GM21723 (cell line): Measurements from ENCODE around the gene RASD2.

Experiments used
- ATAC-seq: cut with Tn5 transposase; IDR thresholded peaks from one replicate; pipeline ENCODE4 v1.9.1; 2021; ENCODE audit warnings: mild to moderate bottlenecking, moderate library complexity; ENCODE audit not compliant: unreplicated experiment

Gene RASD2

DNA sequence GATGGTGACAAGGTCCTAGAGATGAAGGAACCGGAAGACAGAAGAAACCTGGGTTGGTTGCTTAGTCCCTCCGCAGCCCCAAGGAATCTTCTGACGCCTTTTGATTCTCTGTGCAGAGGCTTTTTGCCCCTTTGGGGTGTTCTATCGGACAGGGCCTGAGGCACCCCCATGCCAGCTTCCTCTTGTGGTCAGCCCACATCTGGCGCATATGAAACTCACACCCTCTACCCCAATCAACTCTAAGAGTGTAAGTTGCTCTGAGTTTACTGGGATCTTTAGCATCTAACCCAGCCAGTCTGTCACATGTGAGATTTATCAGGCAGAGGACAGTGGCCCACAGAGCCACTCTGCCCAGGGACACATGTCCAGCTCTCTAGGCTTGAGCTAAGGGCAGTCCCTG is 17.4 kb downstream of the RASD2 start:
- ATAC-seq: no peak

GRCh38 chr22:35558719-35559118 is 18.1 kb downstream of the RASD2 start:
- ATAC-seq: no peak

DNA sequence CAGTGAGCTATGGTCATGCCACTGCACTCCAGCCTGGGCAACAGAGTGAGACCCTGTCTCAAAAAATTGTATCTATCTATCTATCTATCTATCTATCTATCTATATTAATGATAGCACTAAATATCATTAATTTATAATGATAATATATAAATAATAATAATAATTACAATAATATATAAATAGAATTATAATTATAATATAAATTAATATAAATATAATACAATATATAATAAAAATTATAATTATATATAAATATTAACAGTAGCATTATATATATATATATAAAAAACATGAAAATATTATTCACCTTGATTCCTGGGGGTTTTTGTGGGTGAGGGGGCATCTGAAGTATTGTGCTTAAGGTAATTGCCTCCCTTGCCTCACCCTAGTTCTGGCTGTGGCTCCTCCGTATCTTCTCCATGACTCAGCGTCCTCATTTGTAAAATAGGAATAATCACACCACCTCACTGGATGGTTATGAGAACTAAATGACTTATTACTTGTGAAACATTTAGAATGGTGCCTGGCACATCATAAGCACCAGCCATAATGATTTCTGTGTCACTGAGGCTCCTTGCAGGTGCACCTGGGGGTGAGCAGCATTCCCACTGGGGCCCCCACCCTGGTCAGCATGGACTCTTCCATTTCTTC is 18.8 kb downstream of the RASD2 start:
- no peak for ATAC-seq

- no peak for ATAC-seq
Measured at GRCh38 chr22:35560366-35560765, 19.7 kb downstream of the RASD2 start.

GRCh38 chr22:35560824-35561223 is 20.2 kb downstream of the RASD2 start:
- ATAC-seq: no peak

GRCh38 chr22:35561796-35562526 is 21.3 kb downstream of the RASD2 start:
- no peak for ATAC-seq

- ATAC-seq: no peak
Measured at GRCh38 chr22:35563211-35563610, 22.6 kb downstream of the RASD2 start.

GRCh38 chr22:35564975-35565867 is 24.6 kb downstream of the RASD2 start:
- ATAC-seq: no peak

DNA sequence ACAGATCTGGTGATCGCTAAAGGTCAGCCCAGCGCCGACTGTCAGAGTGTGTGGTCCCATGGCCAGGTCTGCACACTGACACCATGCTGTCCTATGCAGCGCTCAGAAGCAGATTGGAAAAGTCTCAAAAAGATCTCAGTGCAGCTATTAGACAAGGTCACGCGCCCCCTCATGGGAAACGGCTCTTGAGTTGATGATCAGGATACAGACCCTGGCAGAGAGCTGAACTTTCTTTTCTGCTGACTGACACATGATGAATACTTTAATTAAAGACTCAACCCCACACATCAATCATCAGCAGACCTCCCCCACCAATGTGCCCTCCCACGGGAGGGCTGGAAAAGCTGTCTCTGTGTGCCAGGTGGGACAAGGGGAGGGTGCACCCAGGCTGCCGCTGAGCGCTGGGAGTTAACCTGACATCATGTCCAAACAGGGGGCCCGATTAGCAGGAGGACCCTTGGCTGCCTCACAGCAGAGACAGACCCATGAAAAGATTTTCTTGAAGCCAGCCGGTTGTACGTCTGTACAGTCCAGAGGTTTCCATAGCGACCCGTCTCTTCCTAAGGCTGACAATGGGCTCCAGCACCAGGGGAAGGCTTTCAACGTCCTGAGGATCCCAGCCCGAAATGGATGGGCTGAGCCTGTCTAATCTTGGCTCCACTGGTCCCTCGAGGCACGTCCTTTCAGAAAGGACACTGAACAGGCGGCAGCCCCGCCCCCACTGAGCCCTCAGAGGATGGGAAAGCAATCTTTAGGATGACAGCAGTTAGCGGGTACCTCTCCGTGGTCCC is 26.9 kb downstream of the RASD2 start:
- no peak for ATAC-seq

DNA sequence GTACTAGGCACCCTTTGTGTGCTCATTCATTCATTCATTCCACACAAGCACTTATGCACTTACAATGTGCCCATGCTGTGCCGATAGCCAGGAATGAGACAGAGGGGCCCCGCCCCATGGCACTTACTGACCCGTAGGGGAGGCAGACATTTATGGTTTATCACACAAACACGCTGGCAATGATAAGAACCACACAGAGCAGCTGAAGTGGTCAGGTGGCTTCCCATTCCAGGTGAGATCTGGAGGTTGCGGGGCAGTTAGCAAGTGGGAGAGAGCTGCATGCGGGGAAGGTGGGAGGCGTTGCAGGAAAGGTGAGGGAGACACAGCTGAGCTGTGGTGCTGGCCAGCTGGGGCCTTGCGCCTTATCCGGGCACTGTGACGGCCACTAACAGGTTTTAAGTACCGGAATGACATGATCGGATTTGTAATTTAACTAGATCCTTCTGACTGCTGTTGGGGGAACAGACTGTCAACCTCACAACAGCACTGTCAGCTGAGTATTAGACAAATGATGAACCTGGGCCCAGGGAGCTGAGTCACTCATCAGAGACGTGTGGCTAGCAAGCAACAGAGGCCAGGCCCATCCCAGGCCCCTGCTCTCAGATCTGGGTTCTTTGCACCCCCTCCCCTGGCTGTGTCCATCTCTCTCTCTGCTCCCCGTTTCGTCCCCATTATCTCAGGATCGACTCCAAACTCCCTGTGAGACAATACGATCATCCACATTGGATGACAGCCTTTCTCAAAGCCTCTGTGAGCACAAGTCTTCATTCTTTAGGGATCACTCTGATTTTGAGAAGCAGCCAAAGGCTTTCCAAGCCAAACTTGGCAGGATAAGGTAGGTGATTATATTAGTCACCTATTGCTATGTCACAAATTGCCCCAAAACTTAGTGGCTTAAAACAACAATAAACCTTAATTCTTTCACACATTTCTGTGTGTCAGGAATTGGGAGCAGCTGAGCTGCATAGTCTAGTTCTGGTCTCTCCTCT is 28.4 kb downstream of the RASD2 start:
- no peak for ATAC-seq

GRCh38 chr22:35569916-35570315 is 29.3 kb downstream of the RASD2 start:
- ATAC-seq: no peak

DNA sequence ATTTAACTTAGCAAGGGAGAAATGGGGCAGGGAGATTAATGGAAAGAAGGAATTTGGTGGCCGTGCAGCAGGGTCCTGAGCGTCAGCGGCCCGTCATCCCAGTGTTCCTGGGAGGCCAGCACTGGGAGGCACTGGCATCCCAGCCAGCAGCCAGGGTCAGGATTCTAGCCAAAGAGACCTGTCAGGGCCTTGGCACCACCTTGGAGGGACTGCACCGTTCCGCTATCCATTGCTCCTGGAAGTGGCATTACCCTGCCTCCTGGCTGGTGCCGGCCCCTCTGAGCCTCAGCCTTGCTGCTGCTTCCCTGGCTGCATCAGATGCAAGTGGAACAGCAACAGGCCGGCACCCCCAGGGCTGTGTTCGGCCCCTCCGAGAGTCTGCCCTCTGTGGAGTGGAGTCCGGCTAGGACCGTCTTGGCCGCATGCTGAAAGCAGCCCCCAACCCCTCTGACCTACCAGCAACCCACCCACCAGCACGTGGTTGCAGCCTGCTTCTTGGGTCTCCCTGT is 30.1 kb downstream of the RASD2 start:
- no peak for ATAC-seq

DNA sequence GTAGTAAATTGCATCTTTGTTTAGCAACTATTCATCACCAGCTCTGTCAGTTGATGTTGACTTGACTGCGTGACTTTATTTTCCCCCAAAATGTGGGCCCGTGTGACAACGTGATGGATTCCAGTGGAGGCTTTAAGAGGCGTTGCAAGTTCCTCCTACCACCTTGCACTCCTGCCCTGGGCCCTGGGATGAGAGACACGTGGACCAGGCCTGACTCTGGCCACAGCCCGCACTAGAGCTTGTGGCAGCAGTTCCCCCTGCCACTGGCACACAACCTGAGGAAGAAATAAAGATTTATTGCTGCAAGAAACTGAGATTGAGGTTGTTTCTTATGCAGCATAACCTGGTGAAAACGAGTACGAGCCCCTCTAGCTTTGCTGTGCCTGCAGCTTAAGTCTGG is 31.9 kb downstream of the RASD2 start:
- ATAC-seq: no peak

GRCh38 chr22:35575116-35575748 is 34.6 kb downstream of the RASD2 start:
- ATAC-seq: no peak

- no peak for ATAC-seq
Measured at GRCh38 chr22:35576671-35577070, 36.0 kb downstream of the RASD2 start.

DNA sequence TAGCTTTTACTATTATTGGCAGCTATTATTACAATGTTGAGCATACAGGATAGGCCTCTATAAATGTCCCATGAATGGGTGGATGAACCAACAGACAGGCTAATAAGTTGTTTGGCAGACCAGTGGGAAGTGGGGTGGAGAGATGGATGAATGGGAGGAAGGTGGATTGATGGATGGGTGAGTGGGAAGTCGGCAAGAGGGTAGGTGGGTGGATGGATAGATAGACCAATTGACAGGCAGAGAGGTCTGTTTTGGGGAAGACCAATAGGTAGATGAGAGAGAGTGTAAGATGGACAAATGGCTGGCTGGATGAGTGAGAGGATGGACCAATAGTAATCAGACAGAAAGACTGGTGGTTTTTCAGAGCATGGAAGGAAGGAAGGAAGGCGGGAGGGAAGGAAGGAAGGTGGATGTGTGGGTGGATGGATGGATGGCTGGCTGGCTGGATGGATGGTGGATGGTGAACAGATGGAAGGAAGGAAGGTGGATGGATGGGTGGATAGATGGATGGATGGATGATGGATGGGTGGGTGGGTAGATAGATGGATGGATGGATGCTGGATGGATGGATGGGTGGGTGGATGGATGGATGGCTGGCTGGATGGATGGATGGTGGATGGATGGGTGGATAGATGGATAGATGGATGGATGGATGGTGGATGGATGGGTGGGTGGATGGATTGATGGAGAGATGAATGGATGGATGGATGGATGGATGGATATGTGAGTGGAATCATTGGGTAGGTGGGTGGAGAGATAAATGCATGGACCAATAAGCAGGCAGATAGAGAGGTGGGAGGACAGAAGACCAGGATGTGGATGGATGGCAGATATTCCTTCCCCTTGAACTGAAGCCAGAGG is 37.4 kb downstream of the RASD2 start:
- no peak for ATAC-seq

- ATAC-seq: no peak
Measured at GRCh38 chr22:35578836-35579575, 38.4 kb downstream of the RASD2 start.
